Smooth muscle cell (in vitro differentiated cells): Measurements from ENCODE around the gene CCDC192. TPM values are rescaled to one million over a fixed set of nuclear protein-coding genes. Genes with fewer than 3 reads are reported as not detected.

Experiments used
- DNase-seq: peaks from one replicate; lab custom pipeline; 2025; ENCODE audit not compliant: unreplicated experiment; lab: John Stamatoyannopoulos, UW
- H2AFZ ChIP-seq: fragments of 200-600 bp; sonication (generic); 2 replicates; pipeline ENCODE4 v1.6.0; 2016; ENCODE audit warnings: antibody characterized with exemption, low read depth, mild to moderate bottlenecking
- H3F3A ChIP-seq: fragments of 200-600 bp; sonication (generic); 2 replicates; pipeline ENCODE4 v1.6.0; 2017; ENCODE audit warnings: antibody characterized with exemption, low read depth
- H3K27ac ChIP-seq: fragments of 200-600 bp; sonication (generic); 2 replicates; pipeline ENCODE4 v1.5.1; 2016; ENCODE audit warnings: low read depth, mild to moderate bottlenecking
- H3K27me3 ChIP-seq: fragments of 200-600 bp; sonication (generic); 2 replicates; pipeline ENCODE4 v1.6.1; 2016; ENCODE audit warnings: low read depth, mild to moderate bottlenecking
- H3K36me3 ChIP-seq: fragments of 200-600 bp; sonication (generic); 2 replicates; pipeline ENCODE4 v1.5.1; 2016; ENCODE audit warnings: low read depth
- H3K4me1 ChIP-seq: fragments of 200-600 bp; sonication (generic); 2 replicates; pipeline ENCODE4 v1.5.1; 2016; ENCODE audit warnings: low read depth
- H3K4me2 ChIP-seq: fragments of 200-600 bp; sonication (generic); 2 replicates; pipeline ENCODE4 v1.6.0; 2016; ENCODE audit warnings: mild to moderate bottlenecking
- H3K4me3 ChIP-seq: fragments of 200-600 bp; sonication (generic); 2 replicates; pipeline ENCODE4 v1.5.1; 2016; ENCODE audit warnings: mild to moderate bottlenecking
- H3K79me2 ChIP-seq: fragments of 200-600 bp; sonication (generic); 2 replicates; pipeline ENCODE4 v1.6.0; 2016; ENCODE audit warnings: low read depth, mild to moderate bottlenecking
- H3K9ac ChIP-seq: fragments of 200-600 bp; sonication (generic); 2 replicates; pipeline ENCODE4 v1.6.0; 2016; ENCODE audit warnings: low read depth
- H3K9me3 ChIP-seq: fragments of 200-600 bp; sonication (generic); replicated peaks from 2 replicates; pipeline ENCODE4 v1.5.1; 2016; ENCODE audit warnings: low read depth
- H4K20me1 ChIP-seq: fragments of 200-600 bp; sonication (generic); 2 replicates; pipeline ENCODE4 v1.6.0; 2016; ENCODE audit warnings: low read depth
- CTCF ChIP-seq: fragments of 200-600 bp; sonication (generic); IDR thresholded peaks from 2 replicates; pipeline ENCODE4 v1.5.1; 2017; ENCODE audit warnings: borderline replicate concordance, mild to moderate bottlenecking, antibody characterized with exemption; ENCODE audit not compliant: insufficient read depth, poor library complexity, severe bottlenecking
- WGBS: methylation state at CpG from one replicate; pipeline ENCODE4 v1.1.7; 2016; ENCODE audit warnings: low lambda C conversion rate; 5-methylcytosine and 5-hydroxymethylcytosine counted together
- polyA plus RNA-seq: library from polyadenylated mRNA; unstranded; fragments of >200 nt; fragmentation: Nextera tagmentation; extraction: Ambion mirVana; gene quantifications from 2 replicates; pipeline ENCODE4 v1.2.1, GENCODE V29; 2016
- total RNA-seq: library from RNA; depleted of rRNA; stranded (reverse); fragments of >200 nt; gene quantifications from 2 replicates; pipeline ENCODE4 v1.2.3, GENCODE V29; 2014

Gene CCDC192
- total and polyA plus RNA-seq, 2 experiments from 2014 or later = not detected

GRCh38 chr5:127832067-127832466 is 128.9 kb downstream of the CCDC192 start:
- Histone ChIP-seq H3K79me2 (no peaks in the 10 kb centered on the region), H3F3A (no peaks in the 10 kb centered on the region), H3K4me1 (peaks cover 9% of the 10 kb centered on the region), H2AFZ (no peak overlapping the region), H4K20me1 (no peaks in the 10 kb centered on the region), H3K27ac (no peak overlapping the region), H3K4me2 (no peak overlapping the region), H3K36me3 (no peaks in the 10 kb centered on the region), H3K27me3 (no peaks in the 10 kb centered on the region), H3K4me3 (no peak overlapping the region), H3K9ac (no peak overlapping the region), H3K9me3 (no peaks in the 10 kb centered on the region)
- WGBS = 98% methylated on average over 5 of the region's 5 CpGs
- no peak for TF ChIP-seq CTCF
- DNase-seq = no peak

GRCh38 chr5:127834094-127834531 is 130.9 kb downstream of the CCDC192 start:
- H4K20me1 ChIP-seq = no peaks in the 10 kb centered on the region
- WGBS = 51% methylated on average over 2 of the region's 2 CpGs
- H3K79me2 ChIP-seq = no peaks in the 10 kb centered on the region
- H3K4me1 ChIP-seq = peaks cover 18% of the 10 kb centered on the region
- no peak overlapping the region for H3K9ac ChIP-seq
- H3K9me3 ChIP-seq = no peaks in the 10 kb centered on the region
- H3F3A ChIP-seq = peaks cover 8% of the 10 kb centered on the region
- no peaks in the 10 kb centered on the region for H3K36me3 ChIP-seq
- no peaks in the 10 kb centered on the region for H3K27me3 ChIP-seq
- H3K27ac ChIP-seq = no peak overlapping the region
- no peak overlapping the region for H3K4me2 ChIP-seq
- no peak overlapping the region for H2AFZ ChIP-seq
- DNase-seq = no peak
- no peak overlapping the region for H3K4me3 ChIP-seq
- TF ChIP-seq CTCF = no peak

- H3K9ac ChIP-seq = no peak overlapping the region
- H3F3A ChIP-seq = peaks cover 9% of the 10 kb centered on the region
- no peaks in the 10 kb centered on the region for H3K9me3 ChIP-seq
- H3K79me2 ChIP-seq = no peaks in the 10 kb centered on the region
- H4K20me1 ChIP-seq = no peaks in the 10 kb centered on the region
- no peak overlapping the region for H3K27ac ChIP-seq
- no peak overlapping the region for H3K4me3 ChIP-seq
- no peak overlapping the region for H3K4me2 ChIP-seq
- no peak overlapping the region for H2AFZ ChIP-seq
- no peaks in the 10 kb centered on the region for H3K27me3 ChIP-seq
- peaks cover 18% of the 10 kb centered on the region for H3K4me1 ChIP-seq
- no peak for DNase-seq
- no peaks in the 10 kb centered on the region for H3K36me3 ChIP-seq
- no peak for TF ChIP-seq CTCF
- 87% methylated on average over 5 of the region's 5 CpGs for WGBS
These were observed 131.4 kb downstream of the CCDC192 start for GRCh38 chr5:127834554-127834953.

- H3K27ac ChIP-seq = peak overlapping the region; percentile 29
- no peaks in the 10 kb centered on the region for H3K9me3 ChIP-seq
- peak overlapping the region; percentile 70 for H2AFZ ChIP-seq
- H3K27me3 ChIP-seq = no peaks in the 10 kb centered on the region
- H4K20me1 ChIP-seq = no peaks in the 10 kb centered on the region
- H3K4me3 ChIP-seq = no peak overlapping the region
- 30% methylated on average over 3 of the region's 3 CpGs for WGBS
- no peak for DNase-seq
- H3K4me2 ChIP-seq = peak overlapping the region; percentile 30
- H3K9ac ChIP-seq = no peak overlapping the region
- no peaks in the 10 kb centered on the region for H3K36me3 ChIP-seq
- H3K4me1 ChIP-seq = peaks cover 18% of the 10 kb centered on the region
- no peaks in the 10 kb centered on the region for H3K79me2 ChIP-seq
- no peak for TF ChIP-seq CTCF
- peaks cover 9% of the 10 kb centered on the region for H3F3A ChIP-seq
These were observed 135.5 kb downstream of the CCDC192 start for GRCh38 chr5:127838661-127839060.
